H1 (cell line): Measurements from ENCODE around the gene GDPD4. TPM values are rescaled to one million over a fixed set of nuclear protein-coding genes. Genes with fewer than 3 reads are reported as not detected.

Experiments
- CTCF ChIA-PET: fragments of 300-600 bp; sonication (Branson Sonifier 250); formaldehyde crosslinking; loops from one replicate; lab custom pipeline; 2021; ENCODE audit not compliant: partially characterized antibody; lab: Charles Lee
- POLR2A ChIA-PET: fragments of 300-600 bp; sonication (Branson Sonifier 250); formaldehyde crosslinking; loops from one replicate; lab custom pipeline; 2021; ENCODE audit warnings: inconsistent platforms; ENCODE audit not compliant: partially characterized antibody; lab: Charles Lee
- DNase-seq, 2 experiments: peaks; one replicate each; pipeline versions ENCODE4 v3.0.0 to v3.0.0-alpha.2; 2010 to 2022; ENCODE audit warnings: low spot score in 2 of 2, low read depth in 1 of 2, mixed read lengths in 1 of 2
- FAIRE-seq: peaks from 2 replicates; lab custom pipeline; 2011; peaks lifted over from hg19 to GRCh38; lab: Jason Lieb, UNC
- H2AFZ ChIP-seq: 2 replicates; pipeline ENCODE4 v1.8.1; 2012; ENCODE audit warnings: low read length, inconsistent platforms
- H2AK5ac ChIP-seq: 2 replicates; pipeline ENCODE4 v1.6.1; 2013; ENCODE audit warnings: low read depth, low read length
- H2BK120ac ChIP-seq: replicated peaks from 2 replicates; pipeline ENCODE3; 2013; ENCODE audit warnings: low read depth, low read length, inconsistent platforms
- H2BK12ac ChIP-seq: 2 replicates; pipeline ENCODE4 v1.6.1; 2013; ENCODE audit warnings: low read depth, low read length
- H2BK15ac ChIP-seq: 2 replicates; pipeline ENCODE4 v1.6.1; 2013; ENCODE audit warnings: low read length
- H2BK20ac ChIP-seq: 2 replicates; pipeline ENCODE4 v1.6.1; 2013; ENCODE audit warnings: low read length
- H2BK5ac ChIP-seq: 2 replicates; pipeline ENCODE4 v1.6.1; 2013; ENCODE audit warnings: low read depth, low read length
- H3K14ac ChIP-seq: 2 replicates; pipeline ENCODE4 v1.6.1; 2013; ENCODE audit warnings: inconsistent platforms; ENCODE audit not compliant: insufficient read length
- H3K18ac ChIP-seq: 2 replicates; pipeline ENCODE4 v1.6.1; 2013; ENCODE audit warnings: low read length; ENCODE audit errors: extremely low read depth
- H3K23ac ChIP-seq: 2 replicates; pipeline ENCODE4 v1.6.1; 2013; ENCODE audit warnings: inconsistent platforms; ENCODE audit not compliant: insufficient read length
- H3K23me2 ChIP-seq: 2 replicates; pipeline ENCODE4 v1.6.1; 2013; ENCODE audit warnings: low read depth, low read length
- H3K27ac ChIP-seq: 2 replicates; pipeline ENCODE4 v1.6.1; 2011; ENCODE audit warnings: low read depth, low read length, inconsistent platforms
- H3K27me3 ChIP-seq, 4 experiments: replicated peaks in 1 of 4; 1 replicate in 1 of 4; 2 replicates in 3 of 4; pipeline versions ENCODE4 v1.6.1 to v1.8.1; 2011 to 2013; ENCODE audit warnings: low read length in 3 of 4, mild to moderate bottlenecking in 3 of 4, inconsistent platforms in 2 of 4, mixed read lengths in 2 of 4, moderate library complexity in 1 of 4; ENCODE audit not compliant: control insufficient read depth in 3 of 4, insufficient read depth in 3 of 4; ENCODE audit errors: extremely low read depth in 1 of 4
- H3K36me3 ChIP-seq, 4 experiments: 2 replicates each; pipeline versions ENCODE4 v1.6.1 to v1.8.1; 2011 to 2013; ENCODE audit warnings: mild to moderate bottlenecking in 4 of 4, low read length in 3 of 4, moderate library complexity in 2 of 4, control low read depth in 1 of 4, inconsistent platforms in 1 of 4; ENCODE audit not compliant: insufficient read depth in 4 of 4, control insufficient read depth in 2 of 4
- H3K4ac ChIP-seq: replicated peaks from 2 replicates; pipeline ENCODE3; 2013; ENCODE audit warnings: low read length, low read depth, mixed read lengths, inconsistent platforms; ENCODE audit not compliant: insufficient read length
- H3K4me1 ChIP-seq, 4 experiments: replicated peaks in 1 of 4; 1 replicate in 1 of 4; 2 replicates in 3 of 4; pipeline versions ENCODE4 v1.6.1 to v1.8.1; 2011 to 2013; ENCODE audit warnings: low read length in 3 of 4, inconsistent platforms in 2 of 4, mixed read lengths in 1 of 4; ENCODE audit not compliant: insufficient read depth in 4 of 4, control insufficient read depth in 3 of 4
- H3K4me2 ChIP-seq, 2 experiments: 2 replicates each; pipeline versions ENCODE4 v1.6.1 to v1.8.1; 2011 to 2013; ENCODE audit warnings: low read depth in 2 of 2, low read length in 2 of 2, control low read depth in 1 of 2, inconsistent platforms in 1 of 2, mild to moderate bottlenecking in 1 of 2; ENCODE audit not compliant: insufficient read depth in 1 of 2
- H3K4me3 ChIP-seq, 4 experiments: fragments of 200-600, 300-600 bp in 1 of 4; sonication (generic), shearing (Covaris generic), sonication (Bioruptor Twin) in 1 of 4; 2 replicates each; pipeline versions ENCODE4 v1.5.1 to v1.8.1; 2011 to 2016; ENCODE audit warnings: low read length in 4 of 4, low read depth in 3 of 4, control low read depth in 2 of 4, inconsistent platforms in 2 of 4, mild to moderate bottlenecking in 2 of 4, mixed read lengths in 1 of 4, moderate library complexity in 1 of 4; ENCODE audit not compliant: insufficient read depth in 2 of 4; ENCODE audit errors: extremely low read depth in 1 of 4
- H3K56ac ChIP-seq: replicated peaks from 2 replicates; pipeline ENCODE3; 2013; ENCODE audit warnings: low read depth, mild to moderate bottlenecking, mixed read lengths, low read length, inconsistent platforms; ENCODE audit not compliant: insufficient read length
- H3K79me1 ChIP-seq: 2 replicates; pipeline ENCODE4 v1.6.1; 2013; ENCODE audit warnings: low read depth, low read length, control low read depth
- H3K79me2 ChIP-seq, 2 experiments: 2 replicates each; pipeline versions ENCODE4 v1.6.1 to v1.8.1; 2012 to 2013; ENCODE audit warnings: low read length in 2 of 2, mild to moderate bottlenecking in 2 of 2, inconsistent platforms in 1 of 2; ENCODE audit not compliant: insufficient read depth in 2 of 2, control insufficient read depth in 1 of 2
- H3K9ac ChIP-seq, 4 experiments: replicated peaks in 1 of 4; 1 replicate in 1 of 4; 2 replicates in 3 of 4; pipeline versions ENCODE4 v1.6.1 to v1.8.1; 2011 to 2013; ENCODE audit warnings: low read depth in 3 of 4, low read length in 3 of 4, control low read depth in 2 of 4, mild to moderate bottlenecking in 2 of 4, moderate library complexity in 2 of 4, inconsistent platforms in 1 of 4; ENCODE audit errors: extremely low read depth in 1 of 4
- H3K9me3 ChIP-seq, 2 experiments: 2 replicates each; pipeline versions ENCODE4 v1.6.1 to v1.8.1; 2012 to 2013; ENCODE audit warnings: mild to moderate bottlenecking in 2 of 2, moderate library complexity in 2 of 2, control low read depth in 1 of 2, inconsistent platforms in 1 of 2, low read depth in 1 of 2, low read length in 1 of 2, mixed read lengths in 1 of 2; ENCODE audit not compliant: insufficient read depth in 2 of 2
- H4K20me1 ChIP-seq, 2 experiments: replicated peaks in 1 of 2; 2 replicates each; pipeline versions ENCODE3 to v1.8.1; 2011 to 2013; ENCODE audit warnings: inconsistent platforms in 2 of 2, low read length in 2 of 2, mild to moderate bottlenecking in 1 of 2; ENCODE audit not compliant: insufficient read depth in 2 of 2, control insufficient read depth in 1 of 2
- H4K5ac ChIP-seq: 2 replicates; pipeline ENCODE4 v1.6.1; 2013; ENCODE audit warnings: low read length, low read depth, mixed read lengths, inconsistent platforms; ENCODE audit not compliant: insufficient read length
- H4K8ac ChIP-seq: 2 replicates; pipeline ENCODE4 v1.8.0; 2013; ENCODE audit warnings: mild to moderate bottlenecking, moderate library complexity, low read length, inconsistent platforms; ENCODE audit not compliant: insufficient read depth; ENCODE audit errors: extremely low read depth
- H4K91ac ChIP-seq: replicated peaks from 2 replicates; pipeline ENCODE3; 2013; ENCODE audit warnings: low read length, mixed read lengths, inconsistent platforms; ENCODE audit not compliant: insufficient read length
- ATF2 ChIP-seq: IDR thresholded peaks from 2 replicates; pipeline ENCODE4 v1.6.1; 2012; ENCODE audit warnings: low read length, inconsistent platforms
- CTCF ChIP-seq, 3 experiments: IDR thresholded peaks; 1 replicate in 2 of 3; 2 replicates in 1 of 3; pipeline versions ENCODE4 v1.5.1 to v1.6.1; 2011; ENCODE audit warnings: low read length in 3 of 3, mild to moderate bottlenecking in 3 of 3, inconsistent platforms in 2 of 3, low read depth in 1 of 3, moderate library complexity in 1 of 3; ENCODE audit not compliant: insufficient read depth in 1 of 3; ENCODE audit errors: control extremely low read depth in 1 of 3
- HDAC2 ChIP-seq, 2 experiments: fragments of 300-600 bp in 1 of 2; sonication (generic) in 1 of 2; IDR thresholded peaks; 2 replicates each; pipeline ENCODE4 v1.6.1; 2011 to 2012; ENCODE audit warnings: low read depth in 2 of 2, low read length in 2 of 2, mild to moderate bottlenecking in 2 of 2, moderate library complexity in 2 of 2, borderline replicate concordance in 1 of 2, inconsistent platforms in 1 of 2
- JUN ChIP-seq: IDR thresholded peaks from 2 replicates; pipeline ENCODE4 v1.6.1; 2011; ENCODE audit warnings: low read depth, mild to moderate bottlenecking, improper control_type of control experiment, low read length
- MAFK ChIP-seq: IDR thresholded peaks from 2 replicates; pipeline ENCODE4 v1.6.1; 2012; ENCODE audit warnings: low read depth, mild to moderate bottlenecking, improper control_type of control experiment, low read length
- PHF8 ChIP-seq: fragments of 200-600 bp; sonication (generic); conservative IDR thresholded peaks from 2 replicates; pipeline ENCODE4 v1.7.1; 2012; ENCODE audit warnings: low read depth, mild to moderate bottlenecking, inconsistent platforms, low read length, moderate library complexity
- SRF ChIP-seq: IDR thresholded peaks from 2 replicates; pipeline ENCODE4 v1.6.1; 2011; ENCODE audit warnings: mild to moderate bottlenecking, low read depth, low read length, moderate library complexity
- YY1 ChIP-seq: IDR thresholded peaks from 2 replicates; pipeline ENCODE4 v1.6.1; 2011; ENCODE audit warnings: low read depth, mild to moderate bottlenecking, low read length
- WGBS, 2 experiments: shearing (Covaris generic) in 1 of 2; methylation state at CpG; one replicate each; pipeline versions ENCODE4 v1.1.6 to v1.1.7; 2013 to 2015; ENCODE audit warnings: low lambda C conversion rate in 2 of 2, mixed read lengths in 2 of 2, inconsistent platforms in 1 of 2, low coverage in 1 of 2, missing lambda C conversion rate in 1 of 2; ENCODE audit not compliant: insufficient replicate concordance in 2 of 2, insufficient coverage in 1 of 2, insufficient read length in 1 of 2; ENCODE audit errors: extremely low coverage in 1 of 2, missing lambda C conversion rate in 1 of 2; 5-methylcytosine and 5-hydroxymethylcytosine counted together
- polyA plus RNA-seq, 7 experiments: library from polyadenylated mRNA; depleted of rRNA in 3 of 7; stranded (reverse) in 5 of 7; unstranded in 2 of 7; fragments of >200 nt in 5 of 7; fragments of 200-250 nt in 2 of 7; gene quantifications; 1 replicate in 5 of 7; 2 replicates in 1 of 7; 4 replicates in 1 of 7; pipeline versions ENCODE4 v1.2.1 to v1.2.3, GENCODE V29; 2011 to 2013; ENCODE audit warnings: missing spikeins in 2 of 7, mixed read lengths in 2 of 7
- total RNA-seq: library from RNA; stranded (reverse); fragmentation: NEBNext Ultra II Directional; extraction: Animal tissue kit (Norgen Biotek cat#: 25700); gene quantifications from 2 replicates; pipeline ENCODE4 v1.2.1, GENCODE V29; 2021

GDPD4 gene
- total and polyA plus RNA-seq, 2 of the 8 experiments (the other 6 are each of a cell fraction or from before 2014, with no cell fraction given): not detected

- no peaks in the 10 kb centered on the region for H3K9me3 ChIP-seq
- no peak overlapping the region for H2AFZ ChIP-seq
- no peaks in the 10 kb centered on the region; the same call in 1 of the 2 replicates for H3K23me2 ChIP-seq
- H2BK15ac ChIP-seq: no peak overlapping the region; the same call in 1 of the 2 replicates
- no peak overlapping the region for H3K9ac ChIP-seq
- no peak overlapping the region for H4K5ac ChIP-seq
- FAIRE-seq (no peak), DNase-seq (no peak)
- H3K4me1 ChIP-seq: no peaks in the 10 kb centered on the region
- H2BK5ac ChIP-seq: no peak overlapping the region
- no peak overlapping the region for H3K18ac ChIP-seq
- H4K8ac ChIP-seq: no peak overlapping the region
- no peaks in the 10 kb centered on the region for H4K20me1 ChIP-seq
- H3K36me3 ChIP-seq: no peaks in the 10 kb centered on the region
- H3K4ac ChIP-seq: no peak overlapping the region
- no peak overlapping the region for H2BK120ac ChIP-seq
- H2BK20ac ChIP-seq: no peak overlapping the region
- WGBS, 2 experiments: 83% methylated on average over 5 of the region's 5 CpGs; no CpG with 5 or more reads in 1 of the 2 experiments
- no peak overlapping the region for H3K56ac ChIP-seq
- H3K4me3 ChIP-seq: no peak overlapping the region
- no peak overlapping the region for H3K23ac ChIP-seq
- H2BK12ac ChIP-seq: no peak overlapping the region
- no peak overlapping the region for H3K14ac ChIP-seq
- no peaks in the 10 kb centered on the region for H3K27me3 ChIP-seq
- H3K79me2 ChIP-seq: no peaks in the 10 kb centered on the region
- H3K4me2 ChIP-seq: no peak overlapping the region
- no peak overlapping the region for H4K91ac ChIP-seq
- no peak overlapping the region for H3K27ac ChIP-seq
- no peaks in the 10 kb centered on the region for H3K79me1 ChIP-seq
- ChIA-PET POLR2A (no interaction called here), CTCF (interaction anchor here (1.3 kb wide), 1 partner anchor 23 kb away, joined by 3 read pairs; no protein-coding TSS in a partner anchor)
- no peak overlapping the region for H2AK5ac ChIP-seq
- TF ChIP-seq MAFK (no peak), SRF (no peak), PHF8 (no peak), YY1 (no peak), JUN (no peak), ATF2 (no peak), CTCF (IDR thresholded peaks at IDR 0.05; ENCODE audit: control extremely low read depth in 1 of 3, insufficient read depth in 1 of 3, low read depth in 1 of 3, low read length in 3 of 3) (no peak), HDAC2 (IDR thresholded peaks at IDR 0.05; ENCODE audit: borderline replicate concordance in 1 of 2, low read depth in 2 of 2, low read length in 2 of 2) (no peak)
Observed at GRCh38 chr11:77287615-77288273, 13.7 kb downstream of the GDPD4 start.
